D341Med (cell line): ENCODE data around the gene PPM1A.

ENCODE experiments used
- DNase-seq: peaks from one replicate; pipeline ENCODE4 v3.0.0; 2012; ENCODE audit warnings: low spot score

The PPM1A gene

DNA sequence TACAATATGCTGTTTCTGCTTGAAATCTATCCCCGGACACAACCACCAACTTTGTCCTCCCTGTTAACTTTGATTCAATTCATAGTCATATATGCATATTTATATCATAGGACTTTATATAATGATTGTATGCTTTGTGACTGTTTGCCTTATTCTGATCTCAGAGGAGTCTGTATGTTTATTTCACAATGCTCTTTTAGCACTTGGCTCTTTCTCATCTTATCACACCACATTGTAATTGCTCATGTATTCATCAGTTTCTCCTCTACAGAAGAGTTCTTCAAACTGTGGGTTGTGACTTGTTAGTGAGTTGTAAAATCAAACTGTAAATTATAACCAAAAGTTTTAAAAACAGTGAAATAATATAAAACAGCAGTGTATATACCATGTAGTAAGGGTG is 21.7 kb upstream of the PPM1A start:
- DNase-seq: no peak

DNA sequence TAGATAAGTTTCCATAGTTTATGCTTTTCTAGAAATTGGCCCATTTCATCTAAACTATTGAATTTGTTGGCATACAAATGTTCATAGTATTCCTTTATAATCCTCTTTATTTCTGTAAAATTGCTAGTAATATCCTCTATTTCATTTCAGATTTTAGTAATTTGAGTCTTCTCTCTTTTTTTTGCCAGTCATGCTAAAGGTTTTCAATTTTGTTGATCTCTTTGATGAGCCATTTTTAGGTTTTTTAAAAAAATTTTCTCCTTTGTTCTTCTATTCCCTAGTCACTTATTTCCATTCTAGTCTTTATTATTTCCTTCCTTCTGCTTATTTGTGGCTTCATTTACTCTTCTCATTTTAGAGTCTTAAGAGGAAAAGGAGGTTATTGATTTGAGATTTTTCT is 19.4 kb upstream of the PPM1A start:
- no peak for DNase-seq

DNA sequence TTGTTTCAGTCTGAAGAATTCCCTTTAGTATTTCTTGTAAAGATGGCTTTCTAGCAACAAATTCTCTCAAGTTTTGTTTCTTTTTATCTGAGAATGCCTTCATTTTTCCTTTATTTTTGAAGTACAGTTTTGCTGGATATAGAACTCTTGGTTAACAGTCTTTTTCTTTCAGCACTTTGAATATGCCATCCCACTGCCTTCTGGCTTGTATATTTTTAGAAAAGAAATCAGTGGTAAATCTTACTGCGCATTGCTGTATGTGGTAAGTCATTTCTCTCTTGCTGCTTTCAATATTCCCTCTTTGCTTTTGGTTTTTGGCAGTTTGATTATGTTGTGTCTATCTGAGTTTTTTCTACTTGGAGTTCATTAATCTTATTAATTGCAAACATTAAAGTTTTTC is 16.8 kb upstream of the PPM1A start:
- DNase-seq: no peak

DNA sequence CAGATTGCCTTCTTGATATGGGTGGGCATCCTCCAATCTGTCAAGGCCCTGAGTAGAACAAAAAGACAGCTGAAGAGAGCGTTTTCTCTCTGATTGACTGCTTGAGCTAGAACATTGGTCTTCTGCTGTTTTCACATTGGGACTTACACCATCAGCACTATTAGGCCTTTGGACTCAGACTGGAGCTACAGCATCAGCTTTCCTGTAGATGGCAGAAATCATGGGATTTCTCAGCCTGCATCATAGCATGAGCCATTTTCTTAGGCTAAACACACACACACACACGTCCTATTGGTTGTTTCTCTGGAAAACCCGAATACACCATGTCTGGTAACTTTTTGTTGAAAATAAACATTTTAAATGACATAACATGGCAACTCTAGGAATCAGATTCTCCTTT is 15.8 kb upstream of the PPM1A start:
- DNase-seq: no peak

DNA sequence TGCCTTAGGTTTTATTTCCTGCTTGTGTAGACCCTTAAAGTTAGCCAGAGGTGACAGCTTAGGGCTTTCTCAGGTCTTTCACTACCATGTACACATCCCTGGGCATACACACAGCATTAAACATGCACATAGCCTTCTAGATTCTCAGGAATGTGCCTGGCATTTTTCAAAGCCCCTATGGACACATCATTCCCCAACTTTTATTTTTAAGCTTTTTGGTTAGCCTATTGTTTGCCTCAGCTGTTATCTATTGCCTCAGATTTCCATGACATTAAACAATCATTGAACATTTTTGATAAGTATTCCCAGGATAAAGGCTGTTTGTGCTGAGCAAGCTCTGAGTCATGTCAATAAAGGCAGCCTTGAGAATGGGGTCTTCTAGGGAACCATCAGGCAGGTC is 15.1 kb upstream of the PPM1A start:
- DNase-seq: no peak

DNA sequence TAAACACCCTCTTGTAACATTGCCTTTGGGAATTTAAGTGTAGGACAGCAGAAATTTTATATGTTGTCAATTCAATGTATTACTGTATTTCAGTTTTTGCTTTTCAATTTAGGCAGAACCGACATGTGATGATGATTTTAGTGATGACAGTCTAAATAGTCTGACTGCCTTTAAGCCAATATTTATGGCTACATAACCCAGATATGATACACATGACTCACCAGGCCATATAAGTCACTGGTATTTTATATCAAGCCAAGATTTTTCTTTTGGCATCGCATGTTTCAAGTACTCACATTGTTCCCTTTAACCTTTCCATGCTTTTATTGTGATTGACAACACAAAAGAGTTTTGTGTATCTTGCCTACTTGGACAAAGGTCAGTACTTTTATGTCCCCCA is 13.6 kb upstream of the PPM1A start:
- no peak for DNase-seq

DNA sequence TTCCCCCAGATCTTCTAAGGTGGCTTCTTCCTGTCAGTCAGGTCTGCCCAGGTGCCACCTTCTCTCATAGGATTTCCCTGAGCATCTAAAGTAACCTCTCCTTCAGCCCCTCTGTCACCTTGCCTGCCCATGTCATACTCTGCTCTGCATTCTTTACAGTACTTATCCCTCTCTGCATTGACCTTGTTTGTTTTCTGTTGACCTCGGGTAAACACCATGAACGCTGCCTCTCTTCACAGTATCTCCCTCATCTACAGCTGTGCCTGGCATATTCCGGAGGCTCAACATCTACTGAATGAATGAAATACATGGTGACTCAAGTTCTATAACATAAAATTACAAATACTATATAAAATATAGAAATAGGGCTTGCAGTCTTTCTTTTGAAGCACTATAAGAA is 10.1 kb upstream of the PPM1A start:
- no peak for DNase-seq

DNA sequence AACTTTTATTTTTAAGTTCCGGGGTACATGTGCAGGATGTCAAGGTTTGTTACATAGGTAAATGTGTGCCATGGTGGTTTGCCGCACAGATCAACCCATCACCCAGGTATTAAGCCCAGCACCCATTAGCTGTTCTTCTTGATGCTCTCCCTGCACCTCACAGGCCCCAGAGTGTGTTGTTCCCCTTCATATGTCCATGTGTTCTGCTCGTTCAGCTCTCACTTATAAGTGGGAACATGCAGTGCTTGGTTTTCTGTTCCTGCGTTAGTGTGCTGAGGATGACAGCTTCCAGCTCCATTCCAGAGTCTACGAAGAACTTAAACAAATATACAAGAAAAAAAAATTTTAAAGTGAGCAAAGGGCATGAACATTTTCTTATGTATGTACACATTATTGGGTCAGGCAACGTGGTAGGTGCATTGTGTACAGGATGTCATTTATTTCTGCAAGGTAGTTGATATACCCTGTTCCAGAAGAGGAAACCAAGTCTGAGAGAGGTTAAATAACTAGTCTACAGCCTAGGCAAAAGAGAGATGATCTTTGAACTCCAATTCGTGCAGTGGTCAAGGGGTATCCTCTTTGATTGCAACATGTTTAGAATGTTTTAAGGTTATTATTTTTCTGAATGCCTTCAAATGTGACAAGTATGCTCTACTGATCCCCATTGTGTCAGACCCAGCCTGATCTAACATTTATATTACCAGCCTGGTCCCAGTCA is 8.7 kb upstream of the PPM1A start:
- DNase-seq: no peak

DNA sequence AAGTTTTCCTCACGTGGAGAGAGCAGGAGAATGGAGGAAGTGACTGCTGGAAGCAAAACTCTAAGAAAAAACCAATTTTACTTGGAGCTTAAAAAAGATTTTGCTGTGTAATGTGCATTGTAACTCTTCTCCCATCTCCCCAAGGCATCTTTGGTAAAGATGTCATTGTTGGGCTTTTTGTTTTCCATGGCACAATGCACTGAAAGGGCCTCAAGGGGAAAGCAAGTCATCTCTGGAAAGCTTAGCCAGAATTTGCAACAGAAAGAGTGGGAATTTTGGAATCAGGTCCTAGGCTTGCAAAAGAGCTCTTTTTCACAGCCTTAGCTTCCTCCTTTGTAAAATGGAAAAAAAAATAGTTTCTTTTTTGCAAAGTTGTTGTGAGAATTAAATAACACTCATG is 7.9 kb upstream of the PPM1A start:
- no peak for DNase-seq

DNA sequence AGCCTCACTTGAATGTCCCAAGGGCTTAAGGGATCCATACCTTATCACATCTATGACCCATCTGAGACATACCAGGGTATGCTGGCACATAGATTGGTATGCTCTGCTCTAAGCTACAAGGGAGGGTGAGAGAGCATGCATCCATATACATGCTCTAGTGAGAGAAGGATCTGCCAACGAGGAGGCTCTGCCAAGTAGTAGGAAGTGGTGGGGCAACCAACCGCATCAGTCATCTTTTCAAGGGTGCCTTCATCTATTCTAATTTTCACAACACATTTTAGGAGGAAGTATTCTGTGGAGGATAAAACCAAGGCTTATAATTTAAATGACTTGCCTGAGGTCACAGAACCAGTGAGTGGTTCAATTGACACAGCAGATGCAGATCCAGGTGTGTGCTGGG is 6.6 kb upstream of the PPM1A start:
- DNase-seq: no peak

DNA sequence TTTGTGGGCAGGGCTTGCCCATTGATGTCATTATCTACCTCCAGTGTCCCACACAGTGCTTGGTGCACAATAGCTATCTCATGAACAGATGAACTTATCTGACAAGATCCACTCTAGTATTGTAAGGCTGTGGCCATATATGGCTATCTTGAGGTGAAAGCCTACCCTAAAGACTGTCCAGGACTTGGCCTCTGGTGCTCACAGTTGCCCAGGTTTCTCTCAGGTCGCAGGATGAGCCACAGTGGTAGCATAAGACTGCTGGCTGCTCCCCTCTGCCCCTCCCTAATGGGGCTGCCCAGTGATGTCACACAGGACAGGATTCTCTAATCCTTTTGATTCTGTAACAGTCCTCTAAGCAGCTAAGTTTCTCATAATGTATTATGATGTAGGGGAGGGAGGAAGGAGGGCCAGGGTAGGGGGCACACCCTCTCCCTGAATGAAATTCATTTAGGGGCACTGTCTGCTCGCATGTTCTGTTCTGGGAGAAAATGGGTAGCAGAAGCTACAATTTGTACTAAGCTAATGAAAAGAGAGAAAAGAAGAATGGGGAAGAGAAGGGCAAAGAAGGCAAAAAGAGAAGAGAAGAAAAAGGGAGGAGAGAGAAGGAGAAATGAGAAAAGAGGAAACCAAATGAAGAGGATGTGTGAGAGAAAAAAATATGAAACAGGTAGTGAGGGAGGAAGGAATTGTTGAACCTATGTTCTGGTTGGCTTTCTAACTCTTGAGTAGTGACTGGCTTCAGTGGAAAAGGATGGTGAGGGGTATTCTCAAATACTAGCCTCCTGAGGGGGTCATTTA is 3.4 kb upstream of the PPM1A start:
- DNase-seq: peak; percentile 52

DNA sequence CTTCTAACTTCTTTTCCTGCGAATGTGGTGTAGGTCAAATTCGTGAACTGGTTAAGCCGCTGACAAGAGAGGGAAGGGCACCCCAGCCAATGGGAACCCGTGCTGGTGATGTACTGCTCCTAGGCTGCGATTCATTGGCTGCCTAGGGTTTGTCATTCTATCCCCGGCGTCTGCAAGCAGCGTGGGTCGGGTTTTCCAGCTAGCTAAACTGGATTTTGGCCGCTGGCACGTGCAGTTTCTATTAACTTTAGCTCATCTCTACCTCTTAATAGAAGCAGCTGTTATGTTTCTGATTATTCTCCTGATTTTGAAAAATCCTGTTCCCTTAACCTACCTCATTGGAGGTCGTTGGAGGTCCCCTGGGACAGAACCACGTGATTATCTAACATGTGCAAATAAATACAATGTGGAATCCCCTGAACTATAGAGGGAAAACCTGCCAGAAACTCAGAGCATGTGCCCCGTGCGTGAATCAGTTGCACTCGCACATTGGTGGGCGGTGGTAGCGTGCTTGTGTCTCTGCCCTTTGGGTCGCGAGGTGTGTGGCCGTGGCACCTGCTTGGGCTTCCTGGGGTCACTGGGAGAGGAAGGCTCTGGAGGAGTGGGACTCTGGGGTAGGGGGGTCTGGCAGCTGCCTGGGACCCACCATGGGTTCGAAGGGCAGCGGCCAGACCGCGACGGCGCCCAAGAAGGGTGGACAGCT is 876 bp upstream of the PPM1A start:
- DNase-seq: peak; percentile 86

DNA sequence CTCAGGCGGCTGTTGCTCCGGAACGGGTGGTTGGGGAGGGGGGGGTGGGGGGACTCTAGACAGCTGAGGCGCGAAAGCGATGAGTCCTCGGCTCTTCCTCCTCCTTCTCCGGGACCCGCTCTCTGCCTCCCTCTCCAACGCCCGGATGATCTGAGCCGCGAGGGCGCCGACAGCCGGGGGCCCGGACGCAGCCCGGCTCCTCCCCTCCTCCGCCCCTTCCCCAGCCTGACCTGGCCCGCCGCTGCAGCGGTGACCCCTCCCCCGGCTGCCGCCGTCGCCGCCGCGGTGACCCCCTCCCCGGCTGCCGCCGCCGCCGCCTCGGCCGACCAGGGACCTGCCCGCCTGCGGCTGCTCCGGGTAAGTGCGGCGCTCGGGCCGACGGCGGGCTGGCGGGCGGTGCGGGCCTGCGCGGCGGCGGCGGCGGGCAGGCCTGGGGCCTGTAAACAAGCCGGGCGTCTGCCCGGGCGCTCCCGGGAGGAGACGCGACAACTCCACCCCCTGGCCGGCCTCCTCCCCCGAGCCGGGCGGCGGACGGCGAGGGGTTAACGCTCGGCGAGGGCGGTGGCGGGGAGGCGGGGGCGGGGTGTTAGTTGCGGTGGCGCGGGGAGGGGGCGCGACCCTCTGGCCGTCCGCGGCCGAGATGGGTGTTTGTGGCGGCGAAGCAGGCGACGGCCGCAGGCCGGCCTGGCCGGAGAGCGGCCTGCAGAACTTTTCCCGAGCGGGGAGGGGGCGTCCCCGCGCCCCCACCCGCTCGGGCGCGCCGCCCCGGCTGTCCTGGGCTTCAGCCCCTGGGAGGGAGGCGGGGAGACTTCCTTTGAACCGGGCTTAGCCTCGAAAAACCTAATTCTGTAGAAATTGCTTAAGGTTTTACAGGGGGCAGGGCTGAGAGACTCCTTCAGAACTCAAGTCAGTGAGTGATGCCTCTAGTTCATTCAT is 568 bp downstream of the PPM1A start:
- DNase-seq: peak; percentile 90

DNA sequence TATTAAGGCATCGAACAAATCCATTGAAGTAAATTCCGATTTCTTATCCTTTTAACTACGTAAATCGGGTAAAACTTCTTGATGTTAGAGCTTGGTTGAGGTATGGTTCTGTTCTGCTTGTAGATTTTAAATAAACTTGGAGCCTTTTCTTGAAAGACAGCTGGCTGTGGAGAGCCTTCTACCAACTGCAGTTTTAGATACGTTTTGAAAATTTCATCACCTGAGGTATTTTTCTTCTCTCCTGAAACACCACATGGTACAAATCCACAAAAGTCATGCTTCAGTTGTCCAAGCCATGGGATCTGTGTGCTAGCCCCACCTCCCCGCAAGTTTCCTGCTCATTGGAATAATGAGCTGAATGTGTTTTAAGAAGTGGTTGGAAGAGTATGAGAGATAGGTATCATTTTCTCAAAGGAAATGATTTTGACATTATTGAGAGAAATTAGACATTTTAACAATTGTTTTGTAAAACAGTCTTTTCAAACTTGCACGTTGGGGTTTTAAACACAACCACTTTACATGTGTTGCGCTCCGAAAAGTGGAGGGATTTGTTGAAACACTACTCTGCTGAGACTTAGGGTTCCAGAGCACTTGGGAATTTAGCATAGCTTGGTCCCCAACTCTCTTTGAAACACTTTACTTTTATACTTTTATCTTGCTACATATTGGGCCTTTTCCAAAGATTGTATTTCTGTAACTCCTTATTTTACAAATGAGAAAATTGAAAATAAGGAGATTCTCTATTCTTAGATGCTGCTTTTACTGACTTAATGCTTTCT is 1.4 kb downstream of the PPM1A start:
- peak; percentile 30 for DNase-seq

DNA sequence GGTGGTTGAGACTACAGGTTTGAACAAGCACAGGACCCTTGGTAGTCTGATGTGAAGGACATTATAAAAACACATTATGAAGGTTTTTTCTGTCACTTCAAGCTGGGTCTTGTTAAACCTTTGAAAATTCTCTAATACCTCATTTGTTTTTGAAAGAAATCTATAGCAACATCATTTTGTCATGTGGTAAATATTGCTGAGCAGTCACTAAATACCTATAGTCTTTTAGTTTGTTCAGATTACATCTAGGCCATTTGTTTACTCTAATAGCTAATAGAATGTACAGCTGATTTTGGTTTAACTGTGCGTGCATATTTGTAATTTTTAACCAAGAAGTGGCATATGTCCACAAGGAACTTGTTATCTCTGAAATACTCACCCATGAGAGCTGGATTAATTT is 2.9 kb downstream of the PPM1A start:
- DNase-seq: no peak

DNA sequence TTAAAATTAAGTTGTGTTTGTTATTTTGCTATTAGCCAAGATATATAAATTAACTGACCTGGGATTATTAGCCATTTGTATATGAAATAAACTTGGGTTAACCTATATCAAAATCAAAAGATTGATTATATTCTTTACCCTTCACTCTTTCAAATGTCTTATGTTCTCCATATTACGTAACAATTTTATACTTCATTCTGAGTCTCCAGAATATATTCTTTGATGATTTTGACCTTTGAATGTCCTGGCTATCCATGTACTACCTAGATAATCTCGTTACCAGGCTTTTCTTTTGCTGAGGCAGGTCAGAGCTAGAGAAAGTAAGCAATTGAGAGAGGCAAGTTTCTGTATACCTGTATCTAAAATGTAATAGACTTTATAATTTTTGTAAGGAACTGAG is 3.6 kb downstream of the PPM1A start:
- DNase-seq: no peak

DNA sequence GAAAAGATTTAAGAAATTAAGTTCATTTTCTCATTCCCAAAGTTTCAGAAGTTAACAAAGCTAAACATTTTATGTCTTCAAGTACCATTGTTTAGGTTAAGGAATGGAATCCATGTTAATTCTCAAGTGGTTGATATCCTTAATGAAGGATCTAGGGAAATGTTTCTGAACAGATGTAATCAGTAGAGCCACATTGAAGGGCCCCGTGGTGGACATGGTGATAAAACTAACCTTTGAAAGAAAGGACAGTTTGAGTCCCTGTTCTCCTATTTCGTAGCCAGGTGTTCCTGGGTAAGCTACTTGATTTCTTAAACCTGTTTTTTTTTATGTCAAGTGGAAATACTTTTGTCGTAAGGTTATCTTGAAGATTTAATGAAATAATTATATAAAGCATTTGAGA is 4.6 kb downstream of the PPM1A start:
- DNase-seq: no peak

DNA sequence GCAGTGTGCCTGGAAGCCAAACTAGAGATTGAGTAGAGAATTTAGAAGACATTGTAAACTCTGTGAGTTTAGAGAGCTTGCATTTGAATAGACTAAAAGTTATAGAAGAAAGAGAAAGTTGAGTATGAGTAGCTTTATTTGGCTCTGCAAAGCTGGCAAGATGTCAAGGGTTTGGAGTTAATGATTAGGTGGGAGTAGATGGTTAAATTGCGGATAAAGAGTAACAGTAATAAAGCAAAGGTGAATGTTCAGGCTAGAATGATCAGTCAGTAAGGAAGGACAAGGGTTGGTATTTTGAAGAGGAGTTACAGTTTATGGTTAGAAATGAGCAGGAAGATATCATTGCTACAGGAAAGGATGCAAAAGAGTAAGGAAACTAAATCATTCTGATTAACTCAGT is 5.2 kb downstream of the PPM1A start:
- no peak for DNase-seq

DNA sequence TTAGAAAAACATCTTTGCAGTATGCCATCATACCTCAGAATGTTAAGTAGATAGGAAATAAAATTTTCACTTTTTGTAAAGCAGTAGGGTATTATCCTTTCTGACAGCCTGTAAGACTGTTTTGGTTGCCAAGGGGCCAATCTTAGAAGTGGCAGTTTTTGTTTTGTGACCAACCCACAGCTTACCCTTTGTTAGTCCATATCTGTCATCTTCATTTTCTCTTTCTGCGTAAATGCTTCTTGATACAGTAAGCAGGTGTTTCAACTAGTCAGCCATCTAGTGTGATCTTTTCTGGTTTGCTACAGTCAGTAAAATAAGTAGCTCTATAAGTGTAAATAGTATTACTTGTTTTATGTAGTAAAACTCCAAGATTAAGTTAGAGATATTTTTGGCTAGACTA is 8.8 kb downstream of the PPM1A start:
- DNase-seq: no peak

DNA sequence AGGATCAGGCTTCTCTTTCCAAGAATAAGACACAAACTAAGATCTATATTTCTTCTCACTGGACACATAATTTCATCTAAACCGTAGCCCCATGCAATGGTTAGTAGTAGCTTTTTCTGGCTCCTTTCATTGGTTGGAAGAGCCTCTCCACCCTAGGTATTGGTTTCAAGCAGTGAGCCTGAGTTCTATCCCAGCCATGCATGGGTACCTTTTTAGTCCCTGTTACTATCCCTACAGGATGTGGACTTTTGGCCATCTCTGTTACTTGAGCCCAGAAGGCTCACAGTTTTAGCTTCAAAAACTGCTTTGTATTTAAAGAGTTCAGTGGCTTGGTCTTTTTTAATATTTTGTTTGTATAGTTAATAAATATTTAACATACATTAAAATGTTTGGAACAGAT is 16.1 kb downstream of the PPM1A start:
- DNase-seq: no peak
